Testis (tissue), 3 donors: ENCODE results near the gene TMEM39A. TPM values are rescaled to one million over a fixed set of nuclear protein-coding genes. Genes with fewer than 3 reads are reported as not detected.

Source experiments
- DNase-seq: peaks from one replicate; pipeline ENCODE4 v3.0.0-alpha.2; 2019
- H3K27ac ChIP-seq, 2 donors: fragments of 200-600 bp; sonication (generic); one replicate each; pipeline ENCODE4 v1.5.1; 2019
- H3K27me3 ChIP-seq: fragments of 200-600 bp; sonication (generic); one replicate; pipeline ENCODE4 v1.5.1; 2019
- H3K36me3 ChIP-seq: fragments of 200-600 bp; sonication (generic); one replicate; pipeline ENCODE4 v1.5.1; 2017; ENCODE audit warnings: low read depth; ENCODE audit errors: missing control alignments
- H3K4me1 ChIP-seq: fragments of 200-600 bp; sonication (generic); one replicate; pipeline ENCODE4 v1.5.1; 2019
- H3K4me3 ChIP-seq, 2 donors: fragments of 200-600 bp; sonication (generic); one replicate each; pipeline ENCODE4 v1.5.1; 2017 to 2019
- H3K9me3 ChIP-seq: fragments of 200-600 bp; sonication (generic); one replicate; pipeline ENCODE4 v1.5.1; 2017
- POLR2A ChIP-seq: fragments of 450-650 bp; IDR thresholded peaks from one replicate; pipeline ENCODE4 v1.6.1; 2017; ENCODE audit warnings: antibody characterized with exemption, mild to moderate bottlenecking, moderate library complexity
- WGBS, 2 donors: methylation state at CpG; one replicate each; pipeline ENCODE4 v1.1.5; 2018; 5-methylcytosine and 5-hydroxymethylcytosine counted together
- intact Hi-C: fragments of 100-400 bp; cut with DNase I; formaldehyde crosslinking; loops from one replicate; pipeline ENCODE4 v1.15.1; 2023; ENCODE audit warnings: low total_unique reads
- polyA plus RNA-seq: library from polyadenylated mRNA; stranded (reverse); fragments of 350-450 nt; fragmentation: Illumina TruSeq; extraction: RNeasy Lipid Tissue Mini Kit (QIAGEN cat#74804); gene quantifications from one replicate; pipeline ENCODE4 v1.2.3, GENCODE V29; 2014; ENCODE audit warnings: low read depth, low replicate concordance; ENCODE audit not compliant: insufficient read depth
- total RNA-seq, 2 donors: library from RNA; depleted of rRNA; stranded (reverse); fragments of >200 nt; gene quantifications; one replicate each; pipeline ENCODE4 v1.2.3, GENCODE V29; 2016

Gene TMEM39A
- total and polyA plus RNA-seq, 3 donors from 2014 or later = 33.5 to 46.0 (median 39.8) TPM

- H3K27me3 ChIP-seq = no peaks in the 10 kb centered on the region
- no peak overlapping the region for H3K27ac ChIP-seq
- no peaks in the 10 kb centered on the region for H3K9me3 ChIP-seq
- DNase-seq = peak; percentile 48
- H3K4me3 ChIP-seq = no peak overlapping the region
- TF ChIP-seq POLR2A = no peak
- WGBS, 2 donors = 67 to 77% methylated on average over 3 of the region's 3 CpGs
- intact Hi-C loops = no loop called here
- H3K36me3 ChIP-seq = no peaks in the 10 kb centered on the region
- no peaks in the 10 kb centered on the region for H3K4me1 ChIP-seq
These were observed 82.7 kb downstream of the TMEM39A start for GRCh38 chr3:119380697-119381096.

Other genes with a start within 250 kb of the TMEM39A start
- gene B4GALT4, start 222.7 kb downstream of the TMEM39A start, total RNA-seq = 10 to 100 TPM; 13.5 to 19.4 TPM
- gene B4GALT4, start 222.7 kb downstream of the TMEM39A start, polyA plus RNA-seq = 17.7 TPM
- 1 to 10 TPM; 5.2 to 5.6 TPM for gene ARHGAP31, start 169.2 kb downstream of the TMEM39A start, total RNA-seq
- 6.2 TPM for gene ARHGAP31, start 169.2 kb downstream of the TMEM39A start, polyA plus RNA-seq
- 10 to 100 TPM; 11.4 to 11.6 TPM for gene POGLUT1, start 5.3 kb upstream of the TMEM39A start, total RNA-seq
- gene POGLUT1, start 5.3 kb upstream of the TMEM39A start, polyA plus RNA-seq = 8.8 TPM
- gene TIMMDC1, start 34.9 kb upstream of the TMEM39A start, total RNA-seq = 10 to 100 TPM; 70.9 to 81.4 TPM
- gene TIMMDC1, start 34.9 kb upstream of the TMEM39A start, polyA plus RNA-seq = 109 TPM
- 1 to 10 TPM in 1 of 2 donors, under 1 TPM in 1; 0.74 to 2.0 TPM for gene CD80, start 96.0 kb upstream of the TMEM39A start, total RNA-seq
- 0.42 TPM for gene CD80, start 96.0 kb upstream of the TMEM39A start, polyA plus RNA-seq
- gene ADPRH, start 115.9 kb upstream of the TMEM39A start, total RNA-seq = 1 to 10 TPM; 7.9 to 8.6 TPM
- 8.0 TPM for gene ADPRH, start 115.9 kb upstream of the TMEM39A start, polyA plus RNA-seq
- gene PLA1A, start 134.3 kb upstream of the TMEM39A start, total RNA-seq = 1 to 10 TPM in 1 of 2 donors, under 1 TPM in 1; 0.87 to 2.7 TPM
- 8.7 TPM for gene PLA1A, start 134.3 kb upstream of the TMEM39A start, polyA plus RNA-seq
- 1 to 10 TPM; 4.1 to 5.7 TPM for gene POPDC2, start 197.0 kb upstream of the TMEM39A start, total RNA-seq
- 8.0 TPM for gene POPDC2, start 197.0 kb upstream of the TMEM39A start, polyA plus RNA-seq
- gene COX17, start 213.8 kb upstream of the TMEM39A start, total RNA-seq = 10 to 100 TPM; 35.4 to 39.1 TPM
- gene COX17, start 213.8 kb upstream of the TMEM39A start, polyA plus RNA-seq = 81.7 TPM
- gene CFAP91, start 239.4 kb upstream of the TMEM39A start, total RNA-seq = 10 to 100 TPM; 28.3 to 47.6 TPM
- 58.0 TPM for gene CFAP91, start 239.4 kb upstream of the TMEM39A start, polyA plus RNA-seq